ENCODE data around the gene SRSF1. TPM values are rescaled to one million over a fixed set of nuclear protein-coding genes. Genes with fewer than 3 reads are reported as not detected.

SRSF1 gene
- total and polyA plus RNA-seq, 5 donors from 2014 or later: 46.1 to 114 (median 50.8) TPM

DNA sequence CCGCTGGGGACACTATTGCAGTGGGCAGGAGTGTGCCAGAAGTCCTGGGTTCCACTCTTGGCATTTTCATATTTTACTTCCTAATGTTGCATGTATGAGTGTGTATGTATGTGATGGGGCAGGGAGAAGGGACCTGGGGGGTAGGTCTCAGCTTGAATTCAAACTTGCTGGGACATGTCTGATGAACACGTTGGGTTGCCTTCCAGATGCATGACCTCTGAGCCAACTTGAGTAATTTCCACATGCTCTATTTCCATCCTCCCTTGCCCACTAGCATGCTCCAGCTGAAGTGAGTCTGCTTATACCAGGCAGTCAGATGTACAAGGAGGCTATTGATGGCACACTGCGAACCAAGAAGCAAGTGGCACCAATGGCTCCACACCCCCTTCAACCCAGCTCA, 32.9 kb upstream of the SRSF1 start:
- no peaks in the 10 kb centered on the region for H3K4me1 Mint-ChIP-seq
- no peaks in the 10 kb centered on the region for H3K36me3 ChIP-seq (ENCODE audit: control insufficient read depth, insufficient read depth, low read length)
- peaks cover 24% of the 10 kb centered on the region for H3K27me3 ChIP-seq (ENCODE audit: control insufficient read depth, insufficient read depth, low read length)
- no peaks in the 10 kb centered on the region for H3K9me3 ChIP-seq (ENCODE audit: control insufficient read depth in 2 of 2, low read length in 2 of 2)
- no peak overlapping the region for H3K27ac Mint-ChIP-seq
- H3K4me1 ChIP-seq (ENCODE audit: control insufficient read depth, insufficient read depth, low read length, poor library complexity, severe bottlenecking): no peaks in the 10 kb centered on the region
- no peak overlapping the region for H3K27ac ChIP-seq (ENCODE audit: insufficient read depth, low read length, poor library complexity, severe bottlenecking)
- H3K4me3 ChIP-seq (ENCODE audit: low read depth, low read length): no peak overlapping the region
- peaks cover 0 to 5% (median 0%) of the 10 kb centered on the region in 7 donors for H3K9me3 Mint-ChIP-seq
- H3K36me3 Mint-ChIP-seq: no peaks in the 10 kb centered on the region
- H3K4me3 Mint-ChIP-seq: no peak overlapping the region
- ATAC-seq (ENCODE audit: low read depth in 2 of 2) (no peak), DNase-seq (no peak)
- peaks cover 43% of the 10 kb centered on the region for H3K27me3 Mint-ChIP-seq

GRCh38 chr17:58032691-58033415, 25.8 kb upstream of the SRSF1 start:
- H3K36me3 ChIP-seq (ENCODE audit: control insufficient read depth, insufficient read depth, low read length): no peaks in the 10 kb centered on the region
- ATAC-seq (ENCODE audit: low read depth in 2 of 2): no peak
- peaks cover 4% of the 10 kb centered on the region for H3K36me3 Mint-ChIP-seq
- H3K27me3 Mint-ChIP-seq: peaks cover 31% of the 10 kb centered on the region
- no peak overlapping the region for H3K4me3 Mint-ChIP-seq
- no peaks in the 10 kb centered on the region for H3K4me1 ChIP-seq (ENCODE audit: control insufficient read depth, insufficient read depth, low read length, poor library complexity, severe bottlenecking)
- H3K4me3 ChIP-seq (ENCODE audit: low read depth, low read length): no peak overlapping the region
- no peaks in the 10 kb centered on the region for H3K9me3 Mint-ChIP-seq
- H3K27ac Mint-ChIP-seq: no peak overlapping the region
- H3K27me3 ChIP-seq (ENCODE audit: control insufficient read depth, insufficient read depth, low read length): peaks cover 3% of the 10 kb centered on the region
- peaks cover 0 to 2% (median 0%) of the 10 kb centered on the region in 4 donors for H3K4me1 Mint-ChIP-seq
- H3K27ac ChIP-seq (ENCODE audit: insufficient read depth, low read length, poor library complexity, severe bottlenecking): no peak overlapping the region
- no peak for DNase-seq
- no peaks in the 10 kb centered on the region for H3K9me3 ChIP-seq (ENCODE audit: control insufficient read depth in 2 of 2, low read length in 2 of 2)

DNA sequence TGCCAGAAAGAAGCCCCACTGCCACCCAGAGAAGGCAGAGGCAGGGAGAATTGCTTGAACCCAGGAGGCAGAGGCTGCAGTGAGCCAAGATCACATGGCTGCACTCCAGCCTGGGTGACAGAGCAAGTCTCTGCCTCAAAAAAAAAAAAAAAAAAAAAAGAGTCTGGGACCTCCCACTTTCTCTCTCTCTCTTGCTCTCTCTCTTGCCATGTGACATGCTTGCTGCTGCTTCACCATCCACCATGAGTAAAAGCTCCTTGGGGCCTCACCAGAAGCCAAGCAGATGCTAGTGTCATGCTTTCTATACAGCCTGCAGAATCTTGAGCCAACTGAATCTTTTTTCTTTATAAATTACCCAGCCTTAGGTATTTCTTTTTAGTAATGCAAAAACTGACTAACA, 21.5 kb upstream of the SRSF1 start:
- no peak overlapping the region for H3K27ac ChIP-seq (ENCODE audit: insufficient read depth, low read length, poor library complexity, severe bottlenecking)
- no peaks in the 10 kb centered on the region for H3K36me3 ChIP-seq (ENCODE audit: control insufficient read depth, insufficient read depth, low read length)
- ATAC-seq (ENCODE audit: low read depth in 2 of 2) (no peak), DNase-seq (no peak)
- H3K9me3 ChIP-seq (ENCODE audit: control insufficient read depth in 2 of 2, low read length in 2 of 2): no peaks in the 10 kb centered on the region
- Mint-ChIP-seq H3K9me3 (peaks cover 0 to 1% (median 0%) of the 10 kb centered on the region in 7 donors), H3K27ac (no peak overlapping the region), H3K36me3 (peaks cover 4% of the 10 kb centered on the region), H3K4me3 (no peak overlapping the region), H3K4me1 (peaks cover 0 to 2% (median 0%) of the 10 kb centered on the region in 4 donors), H3K27me3 (peaks cover 57% of the 10 kb centered on the region)
- H3K4me1 ChIP-seq (ENCODE audit: control insufficient read depth, insufficient read depth, low read length, poor library complexity, severe bottlenecking): no peaks in the 10 kb centered on the region
- no peak overlapping the region for H3K4me3 ChIP-seq (ENCODE audit: low read depth, low read length)
- H3K27me3 ChIP-seq (ENCODE audit: control insufficient read depth, insufficient read depth, low read length): peaks cover 7% of the 10 kb centered on the region

DNA sequence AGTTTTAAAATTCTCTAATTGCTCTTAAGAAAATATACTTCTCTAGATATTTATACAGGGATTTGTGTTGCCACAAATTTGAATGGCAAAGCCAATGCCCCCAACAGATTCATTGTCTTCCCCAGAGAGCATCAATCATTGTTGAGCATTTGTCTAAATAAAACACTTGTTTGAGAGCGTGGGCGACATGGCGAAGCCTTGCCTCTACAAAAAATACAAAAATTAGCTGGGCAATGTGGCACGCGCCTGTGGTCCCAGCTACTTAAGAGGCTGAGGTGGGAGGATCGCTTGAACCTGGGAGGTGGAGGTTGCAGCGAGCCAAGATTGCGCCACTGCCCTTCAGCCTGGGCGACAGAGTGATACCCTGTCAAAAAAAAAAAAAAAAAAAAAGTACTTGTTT, 13.4 kb upstream of the SRSF1 start:
- Mint-ChIP-seq H3K36me3 (no peaks in the 10 kb centered on the region), H3K27ac (no peak overlapping the region), H3K27me3 (peaks cover 44% of the 10 kb centered on the region), H3K9me3 (peaks cover 0 to 2% (median 0%) of the 10 kb centered on the region in 7 donors), H3K4me1 (no peaks in the 10 kb centered on the region), H3K4me3 (no peak overlapping the region)
- no peaks in the 10 kb centered on the region for H3K9me3 ChIP-seq (ENCODE audit: control insufficient read depth in 2 of 2, low read length in 2 of 2)
- ATAC-seq (ENCODE audit: low read depth in 2 of 2) (no peak), DNase-seq (no peak)
- H3K36me3 ChIP-seq (ENCODE audit: control insufficient read depth, insufficient read depth, low read length): no peaks in the 10 kb centered on the region
- no peak overlapping the region for H3K27ac ChIP-seq (ENCODE audit: insufficient read depth, low read length, poor library complexity, severe bottlenecking)
- H3K4me1 ChIP-seq (ENCODE audit: control insufficient read depth, insufficient read depth, low read length, poor library complexity, severe bottlenecking): no peaks in the 10 kb centered on the region
- H3K27me3 ChIP-seq (ENCODE audit: control insufficient read depth, insufficient read depth, low read length): peaks cover 16% of the 10 kb centered on the region
- no peak overlapping the region for H3K4me3 ChIP-seq (ENCODE audit: low read depth, low read length)

DNA sequence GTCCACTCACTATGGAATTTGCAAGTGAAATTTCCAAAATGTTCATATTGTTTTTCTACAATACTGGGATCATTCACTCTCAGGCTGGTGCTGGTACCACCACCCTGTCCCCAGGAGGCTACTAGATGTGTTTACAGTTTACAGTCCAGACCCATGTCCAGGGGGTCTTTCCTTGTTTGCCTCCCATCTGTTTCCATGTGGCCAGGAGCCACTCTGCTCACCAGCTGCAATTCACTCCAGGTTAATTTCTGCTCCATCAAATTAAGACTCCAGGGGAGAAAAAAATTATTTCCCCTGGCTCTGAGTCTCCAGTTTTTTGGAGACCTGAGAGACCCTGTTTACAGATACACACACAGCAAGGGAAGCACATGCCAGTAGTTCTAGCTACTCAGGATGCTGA, 12.5 kb upstream of the SRSF1 start:
- H3K27me3 ChIP-seq (ENCODE audit: control insufficient read depth, insufficient read depth, low read length): peaks cover 13% of the 10 kb centered on the region
- Mint-ChIP-seq H3K4me1 (no peaks in the 10 kb centered on the region), H3K27me3 (peaks cover 38% of the 10 kb centered on the region), H3K9me3 (peaks cover 0 to 2% (median 0%) of the 10 kb centered on the region in 7 donors), H3K4me3 (no peak overlapping the region), H3K27ac (no peak overlapping the region), H3K36me3 (no peaks in the 10 kb centered on the region)
- no peak overlapping the region for H3K4me3 ChIP-seq (ENCODE audit: low read depth, low read length)
- no peak overlapping the region for H3K27ac ChIP-seq (ENCODE audit: insufficient read depth, low read length, poor library complexity, severe bottlenecking)
- no peak for ATAC-seq (ENCODE audit: low read depth in 2 of 2)
- H3K4me1 ChIP-seq (ENCODE audit: control insufficient read depth, insufficient read depth, low read length, poor library complexity, severe bottlenecking): no peaks in the 10 kb centered on the region
- no peaks in the 10 kb centered on the region for H3K9me3 ChIP-seq (ENCODE audit: control insufficient read depth in 2 of 2, low read length in 2 of 2)
- no peaks in the 10 kb centered on the region for H3K36me3 ChIP-seq (ENCODE audit: control insufficient read depth, insufficient read depth, low read length)
- no peak for DNase-seq

DNA sequence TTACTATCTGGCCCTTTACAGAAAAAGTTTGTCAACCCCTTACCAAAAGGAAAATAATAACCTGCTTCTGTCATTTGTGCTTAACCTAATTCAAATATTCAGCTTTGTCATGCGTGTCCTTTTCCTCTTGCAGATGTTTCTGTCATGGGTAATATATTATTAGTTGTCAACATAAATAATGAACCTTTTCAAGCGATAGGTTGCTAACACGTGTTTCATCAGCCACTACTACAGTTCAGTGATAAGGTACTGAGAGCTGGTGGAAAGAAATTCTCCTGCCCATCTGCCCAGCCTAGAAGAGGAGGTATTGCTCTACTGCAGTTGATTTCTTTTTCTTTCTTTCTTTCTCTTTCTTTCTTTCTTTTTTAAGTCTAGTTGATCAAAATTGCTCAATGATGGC, 12.0 kb upstream of the SRSF1 start:
- DNase-seq (no peak), ATAC-seq (ENCODE audit: low read depth in 2 of 2) (no peak)
- H3K4me3 Mint-ChIP-seq: no peak overlapping the region
- no peak overlapping the region for H3K4me3 ChIP-seq (ENCODE audit: low read depth, low read length)
- H3K27me3 ChIP-seq (ENCODE audit: control insufficient read depth, insufficient read depth, low read length): peaks cover 13% of the 10 kb centered on the region
- H3K27ac Mint-ChIP-seq: no peak overlapping the region
- no peaks in the 10 kb centered on the region for H3K9me3 ChIP-seq (ENCODE audit: control insufficient read depth in 2 of 2, low read length in 2 of 2)
- no peaks in the 10 kb centered on the region for H3K36me3 ChIP-seq (ENCODE audit: control insufficient read depth, insufficient read depth, low read length)
- peaks cover 0 to 2% (median 0%) of the 10 kb centered on the region in 7 donors for H3K9me3 Mint-ChIP-seq
- H3K36me3 Mint-ChIP-seq: no peaks in the 10 kb centered on the region
- no peaks in the 10 kb centered on the region for H3K4me1 Mint-ChIP-seq
- no peak overlapping the region for H3K27ac ChIP-seq (ENCODE audit: insufficient read depth, low read length, poor library complexity, severe bottlenecking)
- H3K27me3 Mint-ChIP-seq: peaks cover 38% of the 10 kb centered on the region
- no peaks in the 10 kb centered on the region for H3K4me1 ChIP-seq (ENCODE audit: control insufficient read depth, insufficient read depth, low read length, poor library complexity, severe bottlenecking)

GRCh38 chr17:58010067-58010799, 3.2 kb upstream of the SRSF1 start:
- H3K27ac ChIP-seq (ENCODE audit: insufficient read depth, low read length, poor library complexity, severe bottlenecking): no peak overlapping the region
- no peak for ATAC-seq (ENCODE audit: low read depth in 2 of 2)
- peak overlapping the region in 2 of 4 donors; percentile 32 to 62 for H3K4me3 Mint-ChIP-seq

More at GRCh38 chr17:58010067-58010799, 3.2 kb upstream of the SRSF1 start:
- no peak overlapping the region for H3K27ac Mint-ChIP-seq
- peaks cover 17% of the 10 kb centered on the region for H3K4me1 ChIP-seq (ENCODE audit: control insufficient read depth, insufficient read depth, low read length, poor library complexity, severe bottlenecking)
- H3K9me3 ChIP-seq (ENCODE audit: control insufficient read depth in 2 of 2, low read length in 2 of 2): no peaks in the 10 kb centered on the region
- no peak for DNase-seq
- no peaks in the 10 kb centered on the region for H3K27me3 ChIP-seq (ENCODE audit: control insufficient read depth, insufficient read depth, low read length)
- H3K4me1 Mint-ChIP-seq: peaks cover 6 to 29% (median 20%) of the 10 kb centered on the region in 4 donors
- no peak overlapping the region for H3K4me3 ChIP-seq (ENCODE audit: low read depth, low read length)
- peaks cover 11% of the 10 kb centered on the region for H3K27me3 Mint-ChIP-seq
- H3K36me3 ChIP-seq (ENCODE audit: control insufficient read depth, insufficient read depth, low read length): peaks cover 6% of the 10 kb centered on the region
- H3K9me3 Mint-ChIP-seq: no peaks in the 10 kb centered on the region
- H3K36me3 Mint-ChIP-seq: peaks cover 18% of the 10 kb centered on the region

Measured in CD4-positive, CD25-positive, alpha-beta regulatory T cell (primary cell).